GM12892 (cell line): Measurements from ENCODE around the gene CRYZL1.
A peak's percentile ranks its signal among the peaks of the same experiment; 100 is the strongest.

Experiments used
- POLR2AphosphoS5 ChIP-seq: IDR thresholded peaks from 2 replicates; pipeline ENCODE4 v1.6.1; 2011; ENCODE audit warnings: low read depth, low read length, control low read depth
- TAF1 ChIP-seq: IDR thresholded peaks from 2 replicates; pipeline ENCODE4 v1.6.1; 2011; ENCODE audit warnings: low read depth, mild to moderate bottlenecking, control low read depth, low read length, borderline replicate concordance

DNA sequence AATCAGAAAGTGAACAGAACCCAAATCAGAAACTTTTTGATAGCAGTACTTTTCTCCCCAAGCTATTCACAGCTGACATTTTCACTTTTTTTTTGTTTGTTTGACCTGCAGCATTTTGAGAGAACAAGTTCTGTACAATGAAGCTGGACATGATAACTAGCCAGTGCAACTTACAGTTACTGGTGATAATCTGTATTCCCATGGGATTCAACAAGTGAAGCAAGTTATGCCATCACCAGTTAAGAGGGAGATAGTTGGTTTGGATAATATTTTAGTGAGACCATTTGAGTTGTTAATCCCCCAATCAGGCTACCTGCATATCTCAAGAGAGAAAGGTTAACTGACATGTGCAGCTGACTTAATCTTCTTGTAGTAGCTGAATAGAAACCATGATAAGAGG lies 80.6 kb downstream of the CRYZL1 start:
- TF ChIP-seq TAF1 (no peak), POLR2AphosphoS5 (0 out of 2 replicates have a peak, but pooled peaks have one; percentile 39)
